SK-N-MC (cell line): ENCODE measurements around the gene DOK1.

Experiments used
- EZH2 ChIP-seq: fragments of 200-600 bp; sonication (generic); IDR thresholded peaks from one replicate; pipeline ENCODE4 v1.6.1; 2017; ENCODE audit warnings: antibody characterized with exemption
- POLR2AphosphoS5 ChIP-seq: IDR thresholded peaks from 2 replicates; pipeline ENCODE4 v1.6.1; 2012; ENCODE audit warnings: mild to moderate bottlenecking, low read depth, low read length, borderline replicate concordance

DNA sequence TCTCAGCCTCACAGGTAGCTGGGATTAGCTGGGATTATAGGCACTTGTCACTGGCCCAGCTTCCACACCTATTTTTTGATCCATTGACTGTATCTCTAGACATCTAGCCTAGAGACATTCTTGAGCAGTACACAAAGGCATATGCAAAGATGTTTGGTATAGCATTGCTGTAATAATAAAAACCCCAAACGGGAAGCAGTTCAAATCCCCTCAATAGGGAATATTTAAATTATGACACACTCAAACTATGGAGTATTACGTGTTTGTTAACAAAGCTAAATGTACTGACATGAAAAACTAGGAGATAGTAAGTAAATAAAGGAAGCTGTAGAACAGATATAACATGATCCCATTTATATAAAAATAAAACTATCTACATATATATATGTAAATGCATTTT is 27.7 kb downstream of the DOK1 start:
- TF ChIP-seq EZH2 = no peak
- no peak for TF ChIP-seq POLR2AphosphoS5
